GM12878 (cell line): ENCODE measurements around the gene ICAM4. TPM values are rescaled to one million over a fixed set of nuclear protein-coding genes. Genes with fewer than 3 reads are reported as not detected.

ENCODE experiments used
- ATAC-seq: fragments of 200-7000 bp; cut with Tn5 transposase; 3 replicates; pipeline ENCODE4 v1.9.1; 2020; ENCODE audit warnings: mild to moderate bottlenecking, moderate library complexity
- BruUV-seq: library from RNA; stranded (reverse); fragments of 400-500 nt; replicated peaks from 2 replicates; lab custom pipeline; 2021; lab: Mats Ljungman, UMichigan
- CTCF ChIA-PET: fragments of 300-600 bp; sonication (Branson Sonifier 250); formaldehyde crosslinking; extraction: SDS; loops from one replicate; lab custom pipeline; 2021; ENCODE audit warnings: inconsistent platforms; lab: Yijun Ruan, JAX
- POLR2A ChIA-PET: fragments of 350-600 bp; formaldehyde crosslinking; extraction: SDS; loops from one replicate; lab custom pipeline; 2021; ENCODE audit warnings: inconsistent platforms; lab: Charles Lee
- RAD21 ChIA-PET: fragments of 300-600 bp; sonication (Branson Sonifier 250); formaldehyde crosslinking; loops from one replicate; lab custom pipeline; 2023; ENCODE audit warnings: antibody characterized with exemption; ENCODE audit not compliant: unreplicated experiment; lab: Charles Lee
- SMC1A ChIA-PET: fragments of 300-600 bp; sonication (Branson Sonifier 250); formaldehyde crosslinking; loops from one replicate; lab custom pipeline; 2023; ENCODE audit not compliant: unreplicated experiment, uncharacterized antibody; lab: Charles Lee
- DNase-seq: peaks from one replicate; pipeline ENCODE4 v3.0.0-alpha.2; 2011; ENCODE audit warnings: low read depth, low spot score
- FAIRE-seq: peaks from 3 replicates; lab custom pipeline; 2011; peaks lifted over from hg19 to GRCh38; lab: Jason Lieb, UNC
- H2AFZ ChIP-seq: 2 replicates; pipeline ENCODE4 v1.6.0; 2011; ENCODE audit warnings: low read depth, low read length, control low read depth; ENCODE audit not compliant: control insufficient read depth
- H3K27ac ChIP-seq: 2 replicates; pipeline ENCODE4 v1.5.1; 2011; ENCODE audit warnings: control low read depth; ENCODE audit not compliant: control insufficient read depth, insufficient read depth
- H3K27me3 ChIP-seq, 2 experiments: replicated peaks in 1 of 2; 2 replicates each; pipeline versions ENCODE4 v1.6.0 to v1.6.1; 2011; ENCODE audit warnings: low read length in 1 of 2; ENCODE audit not compliant: control insufficient read depth in 2 of 2, insufficient read depth in 2 of 2
- H3K36me3 ChIP-seq, 2 experiments: 2 replicates each; pipeline ENCODE4 v1.5.1; 2011; ENCODE audit warnings: low read length in 1 of 2; ENCODE audit not compliant: control insufficient read depth in 2 of 2, insufficient read depth in 2 of 2
- H3K4me1 ChIP-seq: 2 replicates; pipeline ENCODE4 v1.6.1; 2011; ENCODE audit warnings: mild to moderate bottlenecking, low read length, moderate library complexity, mixed read lengths; ENCODE audit not compliant: control insufficient read depth, insufficient read depth
- H3K4me2 ChIP-seq: 2 replicates; pipeline ENCODE4 v1.6.0; 2011; ENCODE audit warnings: control low read depth; ENCODE audit not compliant: control insufficient read depth, insufficient read depth
- H3K4me3 ChIP-seq: fragments of 200-600 bp; sonication (generic); 2 replicates; pipeline ENCODE4 v1.5.1; 2016
- H3K79me2 ChIP-seq: 2 replicates; pipeline ENCODE4 v1.6.0; 2011; ENCODE audit warnings: low read length; ENCODE audit not compliant: control insufficient read depth, insufficient read depth
- H3K9ac ChIP-seq: 2 replicates; pipeline ENCODE4 v1.8.0; 2011; ENCODE audit warnings: low read length, control low read depth, mixed read lengths; ENCODE audit not compliant: control insufficient read depth, insufficient read depth
- H3K9me3 ChIP-seq: replicated peaks from 3 replicates; pipeline ENCODE4 v1.5.1; 2011; ENCODE audit warnings: mild to moderate bottlenecking, low read length; ENCODE audit not compliant: control insufficient read depth, insufficient read depth
- H4K20me1 ChIP-seq: 2 replicates; pipeline ENCODE4 v1.6.0; 2011; ENCODE audit not compliant: control insufficient read depth, insufficient read depth
- BACH1 ChIP-seq: fragments of 450-650 bp; IDR thresholded peaks from 2 replicates; pipeline ENCODE4 v1.6.1; 2017; ENCODE audit warnings: mild to moderate bottlenecking, borderline replicate concordance
- BHLHE40 ChIP-seq, 2 experiments: fragments of 450-650 bp in 1 of 2; IDR thresholded peaks; 2 replicates each; pipeline ENCODE4 v1.6.1; 2011 to 2017; ENCODE audit warnings: low read depth in 2 of 2, borderline replicate concordance in 1 of 2, improper control_type of control experiment in 1 of 2, low read length in 1 of 2, mild to moderate bottlenecking in 1 of 2
- FOXM1 ChIP-seq: IDR thresholded peaks from 2 replicates; pipeline ENCODE4 v1.6.1; 2012; ENCODE audit warnings: low read depth, mild to moderate bottlenecking, inconsistent platforms, low read length, moderate library complexity
- JUND ChIP-seq: IDR thresholded peaks from 2 replicates; pipeline ENCODE4 v1.6.1; 2012; ENCODE audit warnings: low read depth, mild to moderate bottlenecking, low read length, improper control_type of control experiment, moderate library complexity
- PML ChIP-seq: IDR thresholded peaks from 2 replicates; pipeline ENCODE4 v1.6.1; 2012; ENCODE audit warnings: low read length, inconsistent platforms
- POLR2AphosphoS5 ChIP-seq: IDR thresholded peaks from 2 replicates; pipeline ENCODE4 v1.6.1; 2011; ENCODE audit warnings: mild to moderate bottlenecking, low read length, inconsistent platforms
- RB1 ChIP-seq: fragments of 450-650 bp; formaldehyde crosslinking; IDR thresholded peaks from 2 replicates; pipeline ENCODE4 v1.6.1; 2017; ENCODE audit warnings: mild to moderate bottlenecking, borderline replicate concordance
- RCOR1 ChIP-seq: conservative IDR thresholded peaks from 2 replicates; pipeline ENCODE4 v1.6.1; 2012; ENCODE audit warnings: low read depth, low read length, improper control_type of control experiment
- SUZ12 ChIP-seq: fragments of 200-600 bp; sonication (generic); IDR thresholded peaks from one replicate; pipeline ENCODE4 v1.6.1; 2018; ENCODE audit warnings: antibody characterized with exemption, mild to moderate bottlenecking; ENCODE audit not compliant: unreplicated experiment
- TAF1 ChIP-seq: IDR thresholded peaks from 2 replicates; pipeline ENCODE4 v1.6.1; 2011; ENCODE audit warnings: mild to moderate bottlenecking, low read depth, low read length, borderline replicate concordance
- WGBS: methylation state at CpG from one replicate; pipeline ENCODE4 v1.1.6; 2016; ENCODE audit warnings: low lambda C conversion rate; ENCODE audit not compliant: insufficient replicate concordance, insufficient coverage; ENCODE audit errors: missing lambda C conversion rate; 5-methylcytosine and 5-hydroxymethylcytosine counted together
- in situ Hi-C: fragments of 300-500 bp; cut with MboI; formaldehyde crosslinking; loops from 9 replicates; pipeline ENCODE4 v1.14.3; 2018; ENCODE audit warnings: mixed read lengths
- intact Hi-C: fragments of 100-400 bp; cut with micrococcal nuclease; formaldehyde crosslinking; loops from one replicate; pipeline ENCODE4 v1.14.2; 2022; ENCODE audit not compliant: unreplicated experiment
- polyA plus RNA-seq, 11 experiments: library from polyadenylated mRNA; depleted of rRNA in 4 of 11; unstranded in 6 of 11; stranded (reverse) in 5 of 11; fragments of >200 nt; fragmentation: Nextera tagmentation in 4 of 11; fragmentation: Illumina TruSeq in 1 of 11; extraction: Ambion mirVana in 4 of 11; extraction: Trizol in 1 of 11; gene quantifications; 1 replicate in 1 of 11; 2 replicates in 10 of 11; pipeline versions ENCODE4 v1.2.1 to v1.2.3, GENCODE V29; 2011 to 2016; ENCODE audit warnings: inconsistent platforms in 2 of 11, missing spikeins in 2 of 11, low read depth in 1 of 11
- total RNA-seq, 4 experiments: library from RNA; depleted of rRNA in 3 of 4; stranded (reverse); fragments of >200 nt in 3 of 4; fragmentation: Illumina TruSeq in 1 of 4; extraction: Trizol in 1 of 4; gene quantifications; 2 replicates each; pipeline versions ENCODE4 v1.2.1 to v1.2.3, GENCODE V29; 2013 to 2021
- TF ChIP-seq, protein P1 (sequence below): IDR thresholded peaks from 2 replicates; pipeline ENCODE4 v1.6.1; 2011; ENCODE audit warnings: low read depth, mild to moderate bottlenecking, low read length, moderate library complexity, borderline replicate concordance; ENCODE audit errors: extremely low read depth

The ICAM4 gene
- total and polyA plus RNA-seq, 10 of the 15 experiments (the other 5 are each of a cell fraction or from before 2014, with no cell fraction given), result 0.31 to 5.1 (median 1.7) TPM

- in situ Hi-C loops, result no loop called here
- Histone ChIP-seq H4K20me1 (no peaks in the 10 kb centered on the region), H3K27me3 (no peaks in the 10 kb centered on the region), H3K4me1 (peaks cover 12% of the 10 kb centered on the region), H3K27ac (no peak overlapping the region), H3K79me2 (peaks cover 22% of the 10 kb centered on the region), H3K36me3 (peaks cover 21 to 22% of the 10 kb centered on the region in 2 experiments; a peak in 3 of 4 replicates), H2AFZ (no peak overlapping the region), H3K4me3 (no peak overlapping the region), H3K9me3 (no peaks in the 10 kb centered on the region; the same call in 2 of the 3 replicates), H3K9ac (no peak overlapping the region), H3K4me2 (no peak overlapping the region)
- intact Hi-C loops, result loop anchor here (5.0 kb wide), 1 partner anchor 132 kb away; no protein-coding TSS in a partner anchor
- ChIA-PET SMC1A (no interaction called here), RAD21 (interaction anchor here (0.9 kb wide), 1 partner anchor 134 kb away, joined by 3 read pairs; no protein-coding TSS in a partner anchor), POLR2A (no interaction called here), CTCF (interaction anchor here (0.6 to 1.7 kb wide), 2 partner anchors 92 to 136 kb away, joined by 3 to 5 read pairs; no protein-coding TSS in a partner anchor)
- TF ChIP-seq TAF1, result no peak
- TF ChIP-seq RB1, result no peak
- TF ChIP-seq, protein P1, sequence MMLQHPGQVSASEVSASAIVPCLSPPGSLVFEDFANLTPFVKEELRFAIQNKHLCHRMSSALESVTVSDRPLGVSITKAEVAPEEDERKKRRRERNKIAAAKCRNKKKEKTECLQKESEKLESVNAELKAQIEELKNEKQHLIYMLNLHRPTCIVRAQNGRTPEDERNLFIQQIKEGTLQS, result no peak
- TF ChIP-seq FOXM1, result no peak
- no peak for TF ChIP-seq BACH1
- TF ChIP-seq SUZ12, result no peak
- TF ChIP-seq BHLHE40 (IDR thresholded peaks at IDR 0.05; ENCODE audit: borderline replicate concordance in 1 of 2, low read depth in 2 of 2, low read length in 1 of 2), result no peak
- no peak for TF ChIP-seq PML
- TF ChIP-seq POLR2AphosphoS5, result no peak
- TF ChIP-seq JUND, result no peak
- TF ChIP-seq RCOR1, result no peak
- BruUV-seq, result no TSS peak
- WGBS, result 100% methylated on average over 3 of the region's 3 CpGs
- ATAC-seq, result no peak
- DNase-seq, result no peak
- FAIRE-seq, result no peak
These were observed 32.5 kb upstream of the ICAM4 start for GRCh38 chr19:10254244-10254643.
